TTC549 (cell line): ENCODE measurements around the gene C2orf49.

Source experiments
- FAIRE-seq: peaks from 2 replicates; lab custom pipeline; 2012; peaks lifted over from hg19 to GRCh38; lab: Jason Lieb, UNC

C2orf49 gene

GRCh38 chr2:105362862-105363591, 25.7 kb downstream of the C2orf49 start:
- FAIRE-seq = no peak

GRCh38 chr2:105364436-105365139, 27.2 kb downstream of the C2orf49 start:
- no peak for FAIRE-seq

GRCh38 chr2:105365206-105365605, 27.9 kb downstream of the C2orf49 start:
- no peak for FAIRE-seq

- FAIRE-seq = no peak
These were observed 31.5 kb downstream of the C2orf49 start for GRCh38 chr2:105368759-105369408.

- no peak for FAIRE-seq
These were observed 32.7 kb downstream of the C2orf49 start for GRCh38 chr2:105369777-105370690.

- FAIRE-seq = no peak
These were observed 33.8 kb downstream of the C2orf49 start for GRCh38 chr2:105371156-105371555.

GRCh38 chr2:105371810-105372209, 34.5 kb downstream of the C2orf49 start:
- FAIRE-seq = no peak

- no peak for FAIRE-seq
These were observed 36.0 kb downstream of the C2orf49 start for GRCh38 chr2:105373344-105373781.

- no peak for FAIRE-seq
These were observed 36.6 kb downstream of the C2orf49 start for GRCh38 chr2:105373895-105374401.

GRCh38 chr2:105375001-105375561, 37.7 kb downstream of the C2orf49 start:
- no peak for FAIRE-seq

GRCh38 chr2:105376010-105376409, 38.7 kb downstream of the C2orf49 start:
- FAIRE-seq = no peak

- no peak for FAIRE-seq
These were observed 39.5 kb downstream of the C2orf49 start for GRCh38 chr2:105376789-105377240.

GRCh38 chr2:105377871-105378270, 40.5 kb downstream of the C2orf49 start:
- no peak for FAIRE-seq

- no peak for FAIRE-seq
These were observed 41.0 kb downstream of the C2orf49 start for GRCh38 chr2:105378276-105378840.

GRCh38 chr2:105378921-105379383, 41.6 kb downstream of the C2orf49 start:
- no peak for FAIRE-seq

GRCh38 chr2:105379741-105380186, 42.4 kb downstream of the C2orf49 start:
- no peak for FAIRE-seq

GRCh38 chr2:105380432-105381100, 43.2 kb downstream of the C2orf49 start:
- no peak for FAIRE-seq

GRCh38 chr2:105381101-105381668, 43.8 kb downstream of the C2orf49 start:
- FAIRE-seq = no peak

GRCh38 chr2:105382177-105382576, 44.8 kb downstream of the C2orf49 start:
- FAIRE-seq = no peak
